HG03520 (cell line): ENCODE measurements around the gene MRPS33.
"Not testable (repeated sequence)": the region's sequence is repeated elsewhere in the genome, so short reads cannot be mapped to it uniquely, and the experiment has no call there.

Source experiments
- ATAC-seq: cut with Tn5 transposase; IDR thresholded peaks from one replicate; pipeline ENCODE4 v1.9.1; 2021; ENCODE audit warnings: mild to moderate bottlenecking, moderate library complexity; ENCODE audit not compliant: unreplicated experiment

MRPS33 gene

GRCh38 chr7:141014524-141015395 lies at the start of gene MRPS33:
Gene MRPS33 (minus strand): TSS chr7:141014952. CDS start chr7:141010633, 4,319 bp downstream.
- peak; percentile 98 for ATAC-seq

GRCh38 chr7:141057788-141058187 lies 43.0 kb upstream of the MRPS33 start:
- ATAC-seq: no peak

- no peak for ATAC-seq
Measured at GRCh38 chr7:141055146-141055545, 40.4 kb upstream of the MRPS33 start.

- ATAC-seq: no peak
Measured at GRCh38 chr7:141053626-141054025, 38.9 kb upstream of the MRPS33 start.

GRCh38 chr7:141045842-141046620 lies 31.3 kb upstream of the MRPS33 start:
- no peak for ATAC-seq

GRCh38 chr7:141045126-141045841 lies 30.5 kb upstream of the MRPS33 start:
- ATAC-seq: no peak

- no peak for ATAC-seq
Measured at GRCh38 chr7:141043616-141044015, 28.9 kb upstream of the MRPS33 start.

- no peak for ATAC-seq
Measured at GRCh38 chr7:141042222-141043193, 27.8 kb upstream of the MRPS33 start.

- no peak for ATAC-seq
Measured at GRCh38 chr7:141039376-141039775, 24.6 kb upstream of the MRPS33 start.

- ATAC-seq: not testable (repeated sequence)
Measured at GRCh38 chr7:141038100-141038499, 23.3 kb upstream of the MRPS33 start.

GRCh38 chr7:141032539-141033323 lies 18.0 kb upstream of the MRPS33 start:
- not testable (repeated sequence) for ATAC-seq

- no peak for ATAC-seq
Measured at GRCh38 chr7:141028767-141029166, 14.0 kb upstream of the MRPS33 start.

GRCh38 chr7:141027043-141027442 lies 12.3 kb upstream of the MRPS33 start:
- ATAC-seq: no peak

GRCh38 chr7:141024668-141025067 lies 9.9 kb upstream of the MRPS33 start:
- ATAC-seq: no peak

- no peak for ATAC-seq
Measured at GRCh38 chr7:141023295-141023694, 8.5 kb upstream of the MRPS33 start.

- ATAC-seq: no peak
Measured at GRCh38 chr7:141017555-141017954, 2.8 kb upstream of the MRPS33 start.

- no peak for ATAC-seq
Measured at GRCh38 chr7:141016349-141016748, 1.6 kb upstream of the MRPS33 start.

- ATAC-seq: no peak
Measured at GRCh38 chr7:141014125-141014523, 628 bp downstream of the MRPS33 start.

- no peak for ATAC-seq
Measured at GRCh38 chr7:141013345-141013715, 1.4 kb downstream of the MRPS33 start.
